Measurements from ENCODE around the gene PCSK6.

PCSK6 gene

DNA sequence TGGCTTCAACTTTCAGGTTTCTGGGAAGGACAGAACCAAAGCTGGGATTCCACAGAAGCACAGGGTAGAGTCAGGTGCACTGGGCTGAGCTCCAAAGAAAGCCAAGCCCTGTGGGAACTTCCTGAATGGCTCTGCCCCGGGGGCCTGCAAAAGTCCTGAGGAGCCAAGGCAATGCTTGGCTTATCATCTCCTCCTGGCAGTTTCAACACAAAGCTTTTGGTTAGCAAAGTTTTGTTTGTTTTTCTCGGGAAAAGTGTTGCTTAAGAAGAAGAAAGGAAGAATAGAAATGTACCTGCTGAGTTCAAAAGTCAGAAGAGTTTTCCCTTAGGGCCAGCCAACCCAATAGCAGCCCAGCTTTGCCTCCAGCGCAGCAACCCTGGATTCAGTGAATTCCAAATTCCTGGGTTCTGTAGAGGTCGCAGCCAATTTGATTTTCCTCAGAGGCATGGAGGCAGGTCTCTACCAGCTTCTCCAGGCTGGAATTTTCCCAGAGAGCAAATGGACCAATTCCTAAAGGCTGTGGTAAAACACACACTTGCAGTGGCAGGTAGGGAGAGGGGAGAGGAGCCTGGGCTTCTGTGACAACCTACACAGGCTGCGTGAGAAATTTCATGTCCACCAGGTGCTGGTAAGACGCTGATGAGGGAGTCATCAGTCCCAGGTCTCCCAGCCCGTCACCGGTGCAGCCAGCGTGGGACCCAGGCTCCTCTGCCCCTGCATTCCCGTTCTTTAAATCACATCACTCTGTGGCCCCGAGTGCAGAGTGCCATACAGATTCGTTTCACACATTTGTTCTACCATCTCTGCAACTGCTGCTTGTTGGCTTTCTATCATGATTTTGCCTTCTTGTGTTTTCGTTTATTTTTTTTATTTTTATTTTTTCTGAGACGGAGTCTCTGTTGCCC is 140.2 kb downstream of the PCSK6 start:
- no peak for DNase-seq

DNA sequence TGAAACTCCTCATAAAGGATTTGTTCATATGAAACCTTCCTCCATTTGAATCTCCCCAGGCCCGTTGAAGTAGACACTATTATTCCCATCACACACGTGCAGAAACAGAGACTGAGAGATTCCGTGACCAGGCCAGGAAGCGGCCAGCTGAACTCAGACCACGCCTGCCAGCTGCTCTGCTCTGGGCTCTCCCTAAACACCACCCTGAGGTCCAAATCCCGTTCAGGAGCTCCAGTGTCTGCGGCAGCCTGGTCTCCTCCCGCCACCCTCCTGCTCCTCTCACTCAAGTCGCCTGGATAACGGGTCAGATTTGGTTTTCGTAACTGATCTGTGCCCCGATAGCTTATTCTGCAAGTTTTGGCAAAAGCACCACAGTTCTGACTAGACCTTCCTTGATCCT is 140.9 kb downstream of the PCSK6 start:
- no peak for DNase-seq

DNA sequence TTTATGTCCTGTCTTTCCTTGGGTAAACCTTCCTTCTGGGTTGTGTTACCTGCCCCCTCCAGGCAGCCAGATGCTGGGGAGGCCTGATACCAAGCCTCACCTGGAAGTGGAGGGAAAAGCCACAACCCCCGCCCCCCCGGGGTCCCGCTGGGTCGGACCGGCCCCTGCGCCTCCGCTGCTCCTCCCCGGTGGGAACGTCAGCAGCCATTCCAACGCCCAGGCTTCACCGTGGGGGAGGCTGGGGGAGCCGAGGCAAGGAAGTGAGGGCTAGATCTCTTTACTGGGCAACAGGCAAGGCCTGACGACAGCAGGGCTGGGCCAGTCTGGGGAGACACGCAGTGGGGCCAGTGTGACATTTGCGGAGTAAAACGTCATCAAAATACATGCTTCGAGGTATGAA is 141.5 kb downstream of the PCSK6 start:
- DNase-seq: no peak

GRCh38 chr15:101347454-101347853 is 142.1 kb downstream of the PCSK6 start:
- DNase-seq: no peak

DNA sequence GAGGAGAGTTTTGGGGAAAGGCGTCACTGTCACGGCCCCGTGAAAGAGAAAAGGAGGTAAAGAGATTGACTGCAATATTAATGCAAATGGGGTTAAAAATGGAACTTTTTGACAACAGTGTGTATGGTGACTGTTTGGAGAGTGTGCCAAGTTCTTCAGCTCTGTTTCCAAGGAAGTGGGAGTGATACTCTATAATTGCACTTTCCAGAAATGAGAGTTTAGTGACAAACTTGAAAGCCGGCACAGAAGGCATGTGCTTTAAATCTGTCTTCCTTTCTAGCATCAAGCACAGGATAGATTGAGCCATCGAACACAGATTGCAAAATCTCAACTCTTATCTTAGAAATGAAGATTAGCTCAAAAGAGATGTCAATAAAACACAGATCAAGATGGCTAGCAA is 142.6 kb downstream of the PCSK6 start:
- DNase-seq: no peak

GRCh38 chr15:101342056-101342455 is 147.5 kb downstream of the PCSK6 start:
- DNase-seq: no peak

DNA sequence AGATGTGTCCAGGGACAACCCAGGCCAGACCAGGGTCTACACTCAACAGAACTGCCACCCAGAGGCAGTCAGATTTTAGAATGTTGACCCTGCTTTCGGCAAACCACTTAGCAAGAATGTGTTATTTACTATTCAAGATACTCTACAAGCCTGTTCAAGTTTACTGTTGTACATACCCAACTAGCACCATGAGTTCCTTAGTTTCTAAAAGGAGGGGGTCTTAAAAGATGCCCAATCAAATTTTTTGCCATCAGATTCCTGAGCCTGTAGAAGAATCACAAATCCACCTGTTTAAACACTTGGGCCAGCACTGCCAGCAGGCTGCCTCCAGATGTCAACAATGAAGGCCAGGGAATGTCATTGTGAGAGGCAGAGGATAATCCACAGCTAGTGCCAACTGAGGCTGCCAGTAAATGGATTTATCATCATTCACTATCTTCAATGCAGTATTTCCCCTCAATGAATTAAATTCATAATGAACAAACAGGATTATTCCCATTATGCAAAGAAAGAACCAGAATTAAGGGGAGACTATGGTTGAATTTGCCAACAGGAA is 150.9 kb downstream of the PCSK6 start:
- no peak for DNase-seq

- no peak for DNase-seq
These were observed 151.5 kb downstream of the PCSK6 start for GRCh38 chr15:101337976-101338375.

- DNase-seq: peak; percentile 48
These were observed 155.4 kb downstream of the PCSK6 start for GRCh38 chr15:101333907-101334789.

DNA sequence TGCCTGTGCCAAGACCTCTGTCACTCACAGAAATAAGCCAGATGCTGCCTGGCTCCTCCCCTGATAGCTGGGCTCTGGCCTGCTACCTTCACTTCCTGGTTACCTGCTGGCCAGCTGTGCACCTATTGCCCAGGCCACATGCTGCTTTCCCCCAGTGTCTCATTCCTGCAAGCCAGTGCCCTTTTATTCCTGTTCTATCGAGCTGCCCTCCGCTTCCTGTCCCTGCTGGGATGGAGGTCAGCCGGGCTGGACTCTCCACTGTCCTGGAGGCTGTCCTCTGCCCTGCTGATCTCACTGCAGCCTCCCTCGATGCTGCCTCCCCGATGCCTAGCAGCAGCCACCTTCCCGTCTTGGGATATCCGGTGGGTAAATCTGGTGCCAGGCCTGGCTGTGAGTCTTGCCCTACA is 157.4 kb downstream of the PCSK6 start:
- no peak for DNase-seq

GRCh38 chr15:101329867-101330380 is 159.6 kb downstream of the PCSK6 start:
- no peak for DNase-seq

- DNase-seq: no peak
These were observed 160.1 kb downstream of the PCSK6 start for GRCh38 chr15:101329309-101329863.

DNA sequence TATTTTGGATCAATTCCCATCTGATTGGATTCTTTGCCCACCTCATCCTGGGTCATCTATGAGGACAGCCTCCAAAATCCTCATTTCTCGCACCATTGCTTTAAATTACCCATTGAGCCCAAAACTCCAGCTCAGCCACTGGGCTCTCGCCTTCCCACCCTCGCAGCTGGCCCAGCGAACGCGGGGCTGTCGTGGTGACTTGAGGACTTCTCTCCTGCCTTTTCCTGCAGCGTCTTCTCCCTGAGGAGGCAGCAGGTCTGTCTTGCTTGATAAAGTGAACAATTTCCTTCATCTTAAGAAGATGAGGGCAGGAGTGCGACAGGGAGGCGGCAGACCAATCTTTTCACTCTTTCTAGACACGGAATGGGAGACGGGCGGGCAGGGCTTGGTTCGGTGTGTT is 161.5 kb downstream of the PCSK6 start:
- DNase-seq: no peak

- no peak for DNase-seq
These were observed 162.3 kb downstream of the PCSK6 start for GRCh38 chr15:101327147-101327740.

DNA sequence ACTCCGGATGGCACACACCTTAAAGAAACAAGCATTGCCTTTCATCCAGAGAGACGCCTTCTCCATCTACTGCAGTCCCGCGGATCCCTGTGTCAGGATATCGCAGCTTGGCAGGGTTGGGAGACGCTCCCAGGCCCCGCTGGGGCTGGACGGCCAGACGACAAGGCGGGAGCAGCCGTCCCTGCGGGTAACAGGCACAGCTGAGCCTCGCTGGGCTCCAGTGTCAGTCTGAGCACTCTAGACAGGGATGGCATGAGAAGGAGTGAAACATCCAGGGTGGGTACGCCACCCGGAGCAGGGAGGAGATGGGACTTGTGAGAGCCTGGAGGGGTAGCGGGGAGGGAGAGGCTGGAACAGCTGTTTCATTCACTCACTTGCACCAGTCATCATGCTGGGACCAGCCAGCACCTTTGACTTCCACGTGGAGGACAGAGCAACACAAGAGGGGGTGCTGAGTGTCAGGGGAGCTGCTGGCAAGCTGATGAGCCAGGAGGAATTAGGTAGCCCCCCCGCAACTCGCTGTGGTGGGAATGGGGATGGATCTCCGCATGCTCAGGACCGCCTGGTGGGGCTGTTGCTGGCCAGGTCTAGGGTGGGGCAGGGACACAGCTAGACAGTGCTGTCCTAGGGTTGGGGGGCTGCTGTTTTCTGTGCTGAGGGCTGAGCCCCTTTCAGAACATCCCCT is 162.9 kb downstream of the PCSK6 start:
- DNase-seq: no peak

- DNase-seq: no peak
These were observed 163.5 kb downstream of the PCSK6 start for GRCh38 chr15:101326026-101326315.

- DNase-seq: no peak
These were observed 164.1 kb downstream of the PCSK6 start for GRCh38 chr15:101325263-101326025.

GRCh38 chr15:101324524-101325177 is 164.9 kb downstream of the PCSK6 start:
- no peak for DNase-seq

DNA sequence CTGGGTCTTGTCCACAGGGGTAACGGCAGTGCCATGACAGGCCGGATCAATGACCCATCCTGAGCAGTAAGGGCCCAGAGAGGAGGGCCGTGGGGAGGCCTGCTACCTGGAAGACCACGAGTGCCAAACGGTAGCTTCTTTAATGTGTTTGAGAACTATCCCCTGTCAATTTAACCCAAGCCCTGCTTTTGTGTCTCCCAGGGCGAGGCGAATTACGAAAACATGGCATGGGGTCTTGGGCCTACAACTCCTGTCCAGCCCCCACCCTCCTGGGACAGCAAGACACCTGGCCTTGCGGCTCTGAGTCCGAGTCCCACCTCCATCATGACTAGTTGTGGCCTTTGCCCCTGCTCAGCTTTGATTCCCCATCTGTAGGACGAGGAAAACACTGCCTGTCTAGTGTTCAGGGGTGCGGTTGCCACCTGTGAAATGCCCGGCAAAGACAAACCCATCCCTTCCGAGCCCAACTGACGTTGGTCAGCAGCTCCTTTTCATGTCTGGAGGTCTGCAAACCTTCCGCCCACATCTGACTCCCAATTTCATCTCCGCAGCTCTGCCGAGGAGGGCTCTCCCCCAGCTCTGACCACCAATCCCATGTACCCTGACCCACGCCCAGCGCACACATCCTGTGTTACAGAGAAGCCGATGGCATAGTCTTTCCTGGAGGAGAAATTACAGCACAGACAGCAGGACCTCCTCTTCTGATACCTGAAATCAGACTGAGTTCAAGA is 165.5 kb downstream of the PCSK6 start:
- DNase-seq: no peak

GRCh38 chr15:101322854-101323477 is 166.5 kb downstream of the PCSK6 start:
- no peak for DNase-seq
